ENCODE measurements around the gene TSSK6. TPM values are rescaled to one million over a fixed set of nuclear protein-coding genes. Genes with fewer than 3 reads are reported as not detected.
A peak's percentile ranks its signal among the peaks of the same experiment; 100 is the strongest.

The TSSK6 gene
- total and polyA plus RNA-seq, 2 of the 4 experiments (the other 2 are of a cell fraction): 1.3 to 2.2 TPM

GRCh38 chr19:19475015-19475765 is 40.2 kb downstream of the TSSK6 start:
- peaks cover 6% of the 10 kb centered on the region for H3K36me3 ChIP-seq (ENCODE audit: control insufficient read depth, insufficient read depth, low read length)
- no peak overlapping the region for H3K18ac ChIP-seq (ENCODE audit: low read depth, low read length)
- H2BK5ac ChIP-seq (ENCODE audit: low read depth, low read length, poor library complexity, severe bottlenecking): no peak overlapping the region
- no peak overlapping the region for H3K23ac ChIP-seq (ENCODE audit: low read depth, low read length)
- H4K8ac ChIP-seq (ENCODE audit: low read depth in 2 of 2, low read length in 2 of 2): peak overlapping the region in 1 of 2 experiments; percentile 23; a peak in 1 of 4 replicates
- dilution Hi-C loops (cut with HindIII; ENCODE audit: low sequenced_read_pairs, unreplicated experiment): no loop called here
- no peak overlapping the region for H3K14ac ChIP-seq (replicated peaks; ENCODE audit: low read depth, low read length)
- H2AFZ ChIP-seq (replicated peaks; ENCODE audit: low read length, poor library complexity): no peak overlapping the region
- H2BK15ac ChIP-seq (ENCODE audit: low read depth, low read length): no peak overlapping the region
- intact Hi-C loops (cut with micrococcal nuclease): no loop called here
- peaks cover 52% of the 10 kb centered on the region for H4K20me1 ChIP-seq (ENCODE audit: insufficient read depth, low read length)
- peaks cover 30 to 90% of the 10 kb centered on the region in 2 experiments for H3K79me1 ChIP-seq (ENCODE audit: low read depth in 1 of 2, low read length in 2 of 2)
- H3K27ac ChIP-seq (ENCODE audit: insufficient read depth, low read length): 0 out of 2 replicates have a peak overlapping the region, but pooled peaks have one; percentile 10
- peak overlapping the region; percentile 8; the same call in 1 of the 2 replicates for H2AK5ac ChIP-seq (ENCODE audit: low read depth, low read length)
- no peak overlapping the region for H3K4ac ChIP-seq (ENCODE audit: low read depth, low read length)
- WGBS, 2 experiments (ENCODE audit: extremely low coverage in 2 of 2, insufficient read length in 1 of 2): 47% methylated on average over 9 of the region's 21 CpGs; no CpG with 5 or more reads in 1 of the 2 experiments
- H2BK120ac ChIP-seq (ENCODE audit: low read depth, low read length): no peak overlapping the region
- H4K91ac ChIP-seq (ENCODE audit: insufficient read depth, low read depth, low read length): no peak overlapping the region
- in situ Hi-C loops (cut with MboI; ENCODE audit: low sequenced_read_pairs): no loop called here
- no peaks in the 10 kb centered on the region for H3K27me3 ChIP-seq (ENCODE audit: control insufficient read depth, insufficient read depth, low read length)
- no peaks in the 10 kb centered on the region for H3K9me3 ChIP-seq (ENCODE audit: control insufficient read depth, insufficient read depth, low read length)
- H3K9me1 ChIP-seq (ENCODE audit: insufficient read depth, low read length): peaks cover 23% of the 10 kb centered on the region
- ATAC-seq (ENCODE audit: low read depth): peak; percentile 33
- H3K4me2 ChIP-seq (ENCODE audit: low read depth, low read length): no peak overlapping the region
- H2BK20ac ChIP-seq (ENCODE audit: low read depth, low read length): no peak overlapping the region
- DNase-seq: no peak
- H3K4me3 ChIP-seq (ENCODE audit: insufficient read depth, low read depth, low read length): no peak overlapping the region
- CTCF ChIA-PET: interaction anchor here (0.8 to 1.4 kb wide), 2 partner anchors 9 to 12 kb away, joined by 3 to 4 read pairs; no protein-coding TSS in a partner anchor
- H4K5ac ChIP-seq (ENCODE audit: low read depth, low read length): no peak overlapping the region
- POLR2A ChIA-PET (ENCODE audit: unreplicated experiment): no interaction called here
- H3K4me1 ChIP-seq (ENCODE audit: control insufficient read depth, insufficient read depth, low read length): peaks cover 5% of the 10 kb centered on the region; the same call in 1 of the 2 replicates
- BruUV-seq (replicated peaks): no TSS peak
- no peak overlapping the region for H3K9ac ChIP-seq (ENCODE audit: low read depth, low read length)
- no peak overlapping the region for H3K56ac ChIP-seq (ENCODE audit: extremely low read depth, insufficient read depth, low read length)
- H2AK9ac ChIP-seq (replicated peaks; ENCODE audit: low read depth, low read length, poor library complexity): peak overlapping the region; percentile 71
- TF ChIP-seq CEBPB (IDR thresholded peaks at IDR 0.05; ENCODE audit: low read depth, low read length): no peak
- TF ChIP-seq SMC3 (IDR thresholded peaks at IDR 0.05; ENCODE audit: low read depth, low read length): no peak
- TF ChIP-seq BHLHE40 (IDR thresholded peaks at IDR 0.05; ENCODE audit: low read depth, low read length): no peak
- TF ChIP-seq, protein P1, sequence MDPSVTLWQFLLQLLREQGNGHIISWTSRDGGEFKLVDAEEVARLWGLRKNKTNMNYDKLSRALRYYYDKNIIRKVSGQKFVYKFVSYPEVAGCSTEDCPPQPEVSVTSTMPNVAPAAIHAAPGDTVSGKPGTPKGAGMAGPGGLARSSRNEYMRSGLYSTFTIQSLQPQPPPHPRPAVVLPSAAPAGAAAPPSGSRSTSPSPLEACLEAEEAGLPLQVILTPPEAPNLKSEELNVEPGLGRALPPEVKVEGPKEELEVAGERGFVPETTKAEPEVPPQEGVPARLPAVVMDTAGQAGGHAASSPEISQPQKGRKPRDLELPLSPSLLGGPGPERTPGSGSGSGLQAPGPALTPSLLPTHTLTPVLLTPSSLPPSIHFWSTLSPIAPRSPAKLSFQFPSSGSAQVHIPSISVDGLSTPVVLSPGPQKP (IDR thresholded peaks at IDR 0.05; ENCODE audit: borderline replicate concordance, low read depth, low read length): no peak
- no peak for TF ChIP-seq MAZ (IDR thresholded peaks at IDR 0.05; ENCODE audit: borderline replicate concordance, low read depth, low read length)
- TF ChIP-seq RCOR1 (IDR thresholded peaks at IDR 0.05; ENCODE audit: insufficient replicate concordance, low read length): no peak
- no peak for TF ChIP-seq MAFK (IDR thresholded peaks at IDR 0.05; ENCODE audit: low read depth, low read length)
- no peak for TF ChIP-seq RFX5 (IDR thresholded peaks at IDR 0.05; ENCODE audit: low read depth, low read length)
- no peak for TF ChIP-seq FOS (IDR thresholded peaks at IDR 0.05; ENCODE audit: low read depth, low read length)
- TF ChIP-seq RAD21 (IDR thresholded peaks at IDR 0.05; ENCODE audit: low read length): no peak
- TF ChIP-seq CHD1 (IDR thresholded peaks at IDR 0.05; ENCODE audit: low read depth, low read length): no peak
- no peak for TF ChIP-seq POLR2A (IDR thresholded peaks at IDR 0.05; ENCODE audit: low read depth, low read length)
- TF ChIP-seq USF2 (IDR thresholded peaks at IDR 0.05; ENCODE audit: low read depth, low read length): no peak
- TF ChIP-seq MXI1 (IDR thresholded peaks at IDR 0.05; ENCODE audit: borderline replicate concordance, low read depth, low read length): no peak
- TF ChIP-seq, protein P2, sequence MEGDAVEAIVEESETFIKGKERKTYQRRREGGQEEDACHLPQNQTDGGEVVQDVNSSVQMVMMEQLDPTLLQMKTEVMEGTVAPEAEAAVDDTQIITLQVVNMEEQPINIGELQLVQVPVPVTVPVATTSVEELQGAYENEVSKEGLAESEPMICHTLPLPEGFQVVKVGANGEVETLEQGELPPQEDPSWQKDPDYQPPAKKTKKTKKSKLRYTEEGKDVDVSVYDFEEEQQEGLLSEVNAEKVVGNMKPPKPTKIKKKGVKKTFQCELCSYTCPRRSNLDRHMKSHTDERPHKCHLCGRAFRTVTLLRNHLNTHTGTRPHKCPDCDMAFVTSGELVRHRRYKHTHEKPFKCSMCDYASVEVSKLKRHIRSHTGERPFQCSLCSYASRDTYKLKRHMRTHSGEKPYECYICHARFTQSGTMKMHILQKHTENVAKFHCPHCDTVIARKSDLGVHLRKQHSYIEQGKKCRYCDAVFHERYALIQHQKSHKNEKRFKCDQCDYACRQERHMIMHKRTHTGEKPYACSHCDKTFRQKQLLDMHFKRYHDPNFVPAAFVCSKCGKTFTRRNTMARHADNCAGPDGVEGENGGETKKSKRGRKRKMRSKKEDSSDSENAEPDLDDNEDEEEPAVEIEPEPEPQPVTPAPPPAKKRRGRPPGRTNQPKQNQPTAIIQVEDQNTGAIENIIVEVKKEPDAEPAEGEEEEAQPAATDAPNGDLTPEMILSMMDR (conservative IDR thresholded peaks at IDR 0.05; ENCODE audit: low read depth, low read length): no peak

All from IMR-90 (cell line).